GM12874 (cell line): ENCODE results near the gene MAPT.

ENCODE experiments used
- TF ChIP-seq, protein P1 (sequence below): IDR thresholded peaks from 2 replicates; pipeline ENCODE4 v1.5.1; 2011; ENCODE audit warnings: low read depth, mild to moderate bottlenecking, control low read depth, low read length, moderate library complexity; ENCODE audit not compliant: insufficient read depth

MAPT gene

DNA sequence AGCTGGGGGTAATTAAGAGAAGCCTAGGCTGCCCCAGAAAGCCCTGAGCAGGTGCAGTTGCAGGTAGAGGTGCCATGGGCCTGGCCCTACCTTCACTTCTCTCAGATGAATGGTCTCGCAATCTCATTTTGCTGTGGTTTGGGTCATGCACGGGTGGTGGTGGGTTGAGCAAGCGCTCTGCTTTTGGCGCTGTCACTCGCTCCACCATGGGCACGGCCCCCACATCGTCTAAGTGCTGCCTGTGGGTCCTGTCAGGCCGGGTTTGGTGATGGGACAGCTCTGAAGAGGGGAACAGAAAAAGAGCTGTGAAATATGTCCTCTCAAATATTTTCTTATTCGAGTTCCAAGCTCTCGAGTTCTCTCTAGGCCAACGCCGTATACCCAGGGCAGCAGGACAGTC is 144.6 kb downstream of the MAPT start:
- TF ChIP-seq, protein P1, sequence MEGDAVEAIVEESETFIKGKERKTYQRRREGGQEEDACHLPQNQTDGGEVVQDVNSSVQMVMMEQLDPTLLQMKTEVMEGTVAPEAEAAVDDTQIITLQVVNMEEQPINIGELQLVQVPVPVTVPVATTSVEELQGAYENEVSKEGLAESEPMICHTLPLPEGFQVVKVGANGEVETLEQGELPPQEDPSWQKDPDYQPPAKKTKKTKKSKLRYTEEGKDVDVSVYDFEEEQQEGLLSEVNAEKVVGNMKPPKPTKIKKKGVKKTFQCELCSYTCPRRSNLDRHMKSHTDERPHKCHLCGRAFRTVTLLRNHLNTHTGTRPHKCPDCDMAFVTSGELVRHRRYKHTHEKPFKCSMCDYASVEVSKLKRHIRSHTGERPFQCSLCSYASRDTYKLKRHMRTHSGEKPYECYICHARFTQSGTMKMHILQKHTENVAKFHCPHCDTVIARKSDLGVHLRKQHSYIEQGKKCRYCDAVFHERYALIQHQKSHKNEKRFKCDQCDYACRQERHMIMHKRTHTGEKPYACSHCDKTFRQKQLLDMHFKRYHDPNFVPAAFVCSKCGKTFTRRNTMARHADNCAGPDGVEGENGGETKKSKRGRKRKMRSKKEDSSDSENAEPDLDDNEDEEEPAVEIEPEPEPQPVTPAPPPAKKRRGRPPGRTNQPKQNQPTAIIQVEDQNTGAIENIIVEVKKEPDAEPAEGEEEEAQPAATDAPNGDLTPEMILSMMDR, result no peak

DNA sequence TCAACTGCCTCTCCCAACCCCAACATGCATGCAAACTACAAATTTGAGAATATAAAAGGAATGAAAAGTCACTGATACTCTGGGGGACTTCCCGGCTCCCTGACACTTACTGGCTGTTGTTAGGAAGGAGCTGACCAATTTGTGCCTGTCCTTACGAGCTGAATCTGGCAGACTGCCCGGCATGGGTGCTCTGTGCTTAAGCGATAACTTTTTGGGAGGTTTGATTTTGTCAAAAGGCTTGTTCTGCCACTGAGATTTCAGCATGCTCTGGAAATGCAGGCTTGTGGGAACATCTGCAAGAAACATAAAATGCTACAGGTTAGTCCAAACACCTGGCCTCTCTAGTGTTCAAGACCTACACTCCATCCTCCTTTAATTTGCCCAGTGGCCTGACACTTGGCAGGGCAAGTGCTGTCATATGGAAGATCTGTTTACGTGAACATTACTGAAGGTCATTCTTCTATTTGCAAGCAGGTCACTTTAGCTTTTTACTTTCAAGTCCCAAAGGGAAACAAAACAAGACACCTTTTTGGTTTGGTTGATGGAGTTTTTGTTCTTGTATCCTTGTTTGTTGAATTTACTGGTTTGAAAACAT is 145.3 kb downstream of the MAPT start:
- TF ChIP-seq, protein P1, result no peak

DNA sequence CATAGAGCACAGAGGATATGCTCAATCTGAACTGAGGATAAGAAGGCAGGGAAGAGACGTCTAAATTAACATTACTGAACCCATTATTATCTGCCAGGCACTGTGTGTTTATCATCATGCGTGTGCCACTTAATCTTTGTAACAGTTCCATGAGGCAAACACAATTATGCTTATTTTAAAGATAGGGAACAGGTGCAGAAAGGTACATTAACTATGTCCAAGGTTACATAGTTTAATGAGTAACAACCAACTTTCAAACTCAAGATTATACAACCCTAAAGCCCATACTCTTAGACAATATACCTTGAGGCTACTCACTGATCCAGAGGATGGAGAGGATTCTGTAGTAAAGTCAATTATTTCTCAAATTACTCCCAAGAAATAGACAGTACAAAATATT is 147.9 kb downstream of the MAPT start:
- TF ChIP-seq, protein P1, result no peak

DNA sequence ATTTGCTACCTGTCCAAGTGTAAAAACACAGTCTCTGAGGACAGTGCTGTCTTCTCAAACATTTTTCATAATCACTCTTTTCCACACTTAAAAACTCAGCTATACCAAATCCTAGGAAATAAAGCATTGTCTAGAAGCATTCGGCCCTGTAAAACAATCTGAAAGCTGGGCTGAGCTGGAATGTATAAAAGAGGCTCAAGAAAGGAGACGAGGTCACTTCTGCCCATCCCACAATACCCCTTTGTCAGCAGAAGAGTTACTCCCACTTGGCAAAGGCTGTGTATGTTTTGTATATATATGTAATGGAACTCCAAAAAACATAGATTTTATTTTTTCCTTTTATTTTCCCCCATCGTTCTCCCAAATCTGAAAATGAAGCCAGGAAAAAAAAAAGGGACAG is 148.6 kb downstream of the MAPT start:
- TF ChIP-seq, protein P1, result no peak

DNA sequence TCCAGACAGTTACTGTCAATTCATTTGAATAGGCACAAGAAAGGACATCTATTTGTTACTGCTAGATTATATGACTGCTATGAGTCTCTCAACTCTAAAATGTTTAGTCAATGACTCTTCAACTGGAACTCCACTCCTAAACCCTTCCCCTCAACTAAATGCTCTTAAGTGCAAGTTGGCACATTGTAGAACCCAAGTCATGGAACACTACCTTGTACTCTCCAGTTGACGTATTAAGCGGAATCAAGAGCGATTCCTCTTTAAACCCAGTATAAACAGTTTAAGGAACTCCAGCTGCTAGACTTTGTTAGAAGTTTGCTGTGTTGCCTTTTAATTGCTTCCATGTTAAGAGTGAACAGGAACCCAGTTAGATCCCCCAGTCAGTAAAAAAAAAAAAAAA is 149.3 kb downstream of the MAPT start:
- TF ChIP-seq, protein P1, result no peak

DNA sequence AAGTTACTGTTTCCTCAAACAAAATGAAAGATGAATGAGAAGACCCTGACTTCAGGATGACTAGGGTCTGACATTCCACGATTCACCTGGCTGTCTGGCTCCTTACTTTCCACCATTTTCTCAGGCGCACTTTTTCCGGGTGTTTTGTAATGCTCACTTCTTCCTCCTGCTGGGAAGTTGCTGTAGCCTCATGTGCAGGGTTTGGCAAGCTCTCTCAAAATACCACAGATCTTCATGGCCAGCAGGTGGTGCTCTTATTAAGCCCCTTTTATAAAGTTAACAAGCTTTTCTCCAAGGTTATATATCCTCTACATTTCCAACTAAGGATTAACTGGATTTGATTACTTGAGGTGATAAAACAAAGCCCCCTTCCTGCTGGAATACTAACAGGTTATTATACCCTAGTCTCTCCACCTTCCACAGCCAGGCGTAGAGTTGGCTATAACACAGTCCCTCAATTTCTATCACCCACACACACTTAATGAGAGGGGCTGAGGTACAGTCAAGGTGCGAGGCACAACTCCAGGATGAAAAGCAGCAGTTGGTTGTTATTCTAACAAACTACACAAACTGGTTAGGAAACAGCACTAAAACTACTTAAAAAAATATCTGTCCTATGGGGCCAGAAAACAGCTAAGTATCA is 150.1 kb downstream of the MAPT start:
- TF ChIP-seq, protein P1, result peak; percentile 66

DNA sequence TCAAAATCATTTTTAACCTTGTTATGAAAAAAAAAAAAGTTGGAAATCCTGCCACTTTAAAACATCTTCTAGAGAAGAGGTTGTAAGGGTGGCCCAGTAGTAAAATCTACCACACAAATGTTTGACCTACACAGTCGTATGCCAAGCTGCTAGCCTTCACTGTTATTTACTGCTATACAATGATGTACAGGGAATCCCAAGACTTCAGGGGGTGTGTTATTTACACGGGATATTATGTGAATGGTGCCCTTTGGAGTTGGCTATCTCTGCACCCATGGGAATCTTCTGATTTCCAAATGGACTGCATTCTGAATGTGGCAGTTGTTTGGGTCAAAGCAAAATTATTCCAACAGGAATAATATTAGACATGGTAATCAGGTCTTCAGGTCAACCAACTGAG is 150.6 kb downstream of the MAPT start:
- TF ChIP-seq, protein P1, result no peak
